ENCODE results near the gene ATP23. TPM values are rescaled to one million over a fixed set of nuclear protein-coding genes. Genes with fewer than 3 reads are reported as not detected.

The ATP23 gene
- total RNA-seq, 1 experiment from 2014 or later: 9.1 TPM

DNA sequence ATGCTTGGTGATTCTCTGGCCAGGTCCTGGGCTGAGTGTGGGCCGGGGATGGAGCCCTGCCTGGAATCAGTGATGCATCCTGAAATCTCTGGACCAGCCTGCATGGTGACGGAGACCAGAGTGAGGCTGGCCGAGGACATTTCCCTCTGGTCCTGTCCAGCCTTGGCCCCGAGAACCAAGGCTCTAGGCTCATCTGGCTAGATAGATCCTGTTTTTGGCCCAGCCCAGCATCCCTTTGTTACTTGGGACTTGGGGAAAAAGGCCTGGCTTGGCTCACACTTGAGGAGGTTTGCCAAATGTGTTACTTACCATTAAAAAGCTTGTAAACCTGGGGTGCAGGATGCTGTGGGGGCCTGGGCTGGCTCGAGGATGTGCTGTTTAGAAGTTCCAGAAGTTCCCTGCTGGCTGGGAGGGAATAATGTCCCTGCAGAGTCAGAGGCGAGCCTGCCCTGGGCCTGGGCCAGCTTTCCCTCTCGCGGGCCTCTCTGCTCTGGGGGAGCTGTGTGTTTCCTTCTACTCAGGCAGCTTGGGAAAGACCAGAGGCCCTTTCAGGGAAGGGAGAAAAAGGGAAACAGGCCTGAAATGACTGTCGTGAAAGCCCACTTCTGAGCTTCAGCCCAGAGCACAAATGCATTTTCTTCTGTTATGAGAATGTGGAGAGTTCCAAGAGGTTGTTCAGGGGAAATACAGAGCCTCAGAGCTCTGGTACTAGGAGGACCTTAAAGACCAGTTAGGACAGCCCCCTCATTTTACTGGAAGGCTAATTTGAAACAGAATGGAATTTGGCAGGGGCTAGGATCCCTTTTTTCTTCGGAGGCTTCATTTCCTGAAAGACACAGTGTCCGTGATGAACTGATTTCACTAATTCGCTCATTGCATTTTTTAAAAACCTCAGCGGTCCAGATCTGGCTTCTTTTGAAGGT is 47.7 kb upstream of the ATP23 start:
- Histone ChIP-seq H3K9me3 (ENCODE audit: control insufficient read depth in 1 of 2, insufficient read depth in 1 of 2, low read depth in 1 of 2, low read length in 2 of 2) (no peaks in the 10 kb centered on the region), H3K4me1 (ENCODE audit: control insufficient read depth in 1 of 2, insufficient read depth in 2 of 2, low read length in 2 of 2) (peaks cover 0 to 17% of the 10 kb centered on the region in 2 experiments; a peak in 3 of 4 replicates), H3K9me2 (ENCODE audit: insufficient read depth) (no peaks in the 10 kb centered on the region), H4K20me1 (ENCODE audit: insufficient read depth) (no peaks in the 10 kb centered on the region), H3K9ac (ENCODE audit: low read length) (no peak overlapping the region), H3K4me2 (ENCODE audit: low read length) (no peak overlapping the region), H3K79me2 (ENCODE audit: insufficient read depth, low read length) (no peaks in the 10 kb centered on the region), H3K4me3 (replicated peaks in 1 of 2; ENCODE audit: low read depth in 1 of 2, low read length in 2 of 2) (no peak overlapping the region), H3K27ac (ENCODE audit: low read depth, low read length) (no peak overlapping the region), H2AFZ (ENCODE audit: low read depth, low read length, poor library complexity, severe bottlenecking) (no peak overlapping the region), H3K36me3 (ENCODE audit: control insufficient read depth in 1 of 2, insufficient read depth in 2 of 2, low read length in 2 of 2) (no peaks in the 10 kb centered on the region), H3K27me3 (ENCODE audit: insufficient read depth, low read length) (no peaks in the 10 kb centered on the region)
- ATAC-seq: no peak
- intact Hi-C loops (cut with micrococcal nuclease): no loop called here
- ChIA-PET RAD21 (ENCODE audit: low non-redundant PET in 1 of 2, low total read pairs in 2 of 2, uncharacterized antibody in 2 of 2, unreplicated experiment in 2 of 2) (no interaction called here), CTCF (interaction anchor here (0.8 kb wide), 1 partner anchor 10 kb away, joined by 3 read pairs; no protein-coding TSS in a partner anchor), POLR2A (no interaction called here)
- no TSS peak for BruUV-seq (replicated peaks)
- DNase-seq (ENCODE audit: low read depth, low spot score): no peak
- no peak for TF ChIP-seq SIN3A (IDR thresholded peaks at IDR 0.05; ENCODE audit: low read depth)
- no peak for TF ChIP-seq EZH2 (IDR thresholded peaks at IDR 0.05)
- TF ChIP-seq SRF (IDR thresholded peaks at IDR 0.05; ENCODE audit: low read depth): no peak
- TF ChIP-seq, protein P1, sequence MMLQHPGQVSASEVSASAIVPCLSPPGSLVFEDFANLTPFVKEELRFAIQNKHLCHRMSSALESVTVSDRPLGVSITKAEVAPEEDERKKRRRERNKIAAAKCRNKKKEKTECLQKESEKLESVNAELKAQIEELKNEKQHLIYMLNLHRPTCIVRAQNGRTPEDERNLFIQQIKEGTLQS (IDR thresholded peaks at IDR 0.05): no peak
- TF ChIP-seq EGR1 (IDR thresholded peaks at IDR 0.05; ENCODE audit: low read depth): no peak
- no peak for TF ChIP-seq CEBPB (IDR thresholded peaks at IDR 0.05; ENCODE audit: low read depth)
- no peak for TF ChIP-seq CTCF (IDR thresholded peaks at IDR 0.05 in 2 of 3, conservative IDR thresholded peaks at IDR 0.05 in 1 of 3; ENCODE audit: borderline replicate concordance in 1 of 3, insufficient read depth in 1 of 3, low read depth in 2 of 3, low read length in 2 of 3)
- no peak for TF ChIP-seq POLR2AphosphoS5 (IDR thresholded peaks at IDR 0.05; ENCODE audit: low read depth, low read length)
- TF ChIP-seq TCF7L2 (IDR thresholded peaks at IDR 0.05; ENCODE audit: borderline replicate concordance, extremely low read depth, insufficient read depth, insufficient read length): no peak
- no peak for TF ChIP-seq EZH2phosphoT487 (IDR thresholded peaks at IDR 0.05; ENCODE audit: borderline replicate concordance)
- no peak for TF ChIP-seq YY1 (IDR thresholded peaks at IDR 0.05; ENCODE audit: extremely low read depth, insufficient replicate concordance, low read depth, low read length)
- no peak for TF ChIP-seq MAX (IDR thresholded peaks at IDR 0.05)
- no peak for TF ChIP-seq SP1 (IDR thresholded peaks at IDR 0.05; ENCODE audit: low read depth)
- no peak for TF ChIP-seq ZNF274 (IDR thresholded peaks at IDR 0.05; ENCODE audit: low read depth, low read length)
- no peak for TF ChIP-seq ELF1 (IDR thresholded peaks at IDR 0.05; ENCODE audit: borderline replicate concordance, low read depth)
- TF ChIP-seq ZFX (IDR thresholded peaks at IDR 0.05): no peak
- TF ChIP-seq RAD21 (IDR thresholded peaks at IDR 0.05; ENCODE audit: low read depth): no peak
- TF ChIP-seq, protein P2, sequence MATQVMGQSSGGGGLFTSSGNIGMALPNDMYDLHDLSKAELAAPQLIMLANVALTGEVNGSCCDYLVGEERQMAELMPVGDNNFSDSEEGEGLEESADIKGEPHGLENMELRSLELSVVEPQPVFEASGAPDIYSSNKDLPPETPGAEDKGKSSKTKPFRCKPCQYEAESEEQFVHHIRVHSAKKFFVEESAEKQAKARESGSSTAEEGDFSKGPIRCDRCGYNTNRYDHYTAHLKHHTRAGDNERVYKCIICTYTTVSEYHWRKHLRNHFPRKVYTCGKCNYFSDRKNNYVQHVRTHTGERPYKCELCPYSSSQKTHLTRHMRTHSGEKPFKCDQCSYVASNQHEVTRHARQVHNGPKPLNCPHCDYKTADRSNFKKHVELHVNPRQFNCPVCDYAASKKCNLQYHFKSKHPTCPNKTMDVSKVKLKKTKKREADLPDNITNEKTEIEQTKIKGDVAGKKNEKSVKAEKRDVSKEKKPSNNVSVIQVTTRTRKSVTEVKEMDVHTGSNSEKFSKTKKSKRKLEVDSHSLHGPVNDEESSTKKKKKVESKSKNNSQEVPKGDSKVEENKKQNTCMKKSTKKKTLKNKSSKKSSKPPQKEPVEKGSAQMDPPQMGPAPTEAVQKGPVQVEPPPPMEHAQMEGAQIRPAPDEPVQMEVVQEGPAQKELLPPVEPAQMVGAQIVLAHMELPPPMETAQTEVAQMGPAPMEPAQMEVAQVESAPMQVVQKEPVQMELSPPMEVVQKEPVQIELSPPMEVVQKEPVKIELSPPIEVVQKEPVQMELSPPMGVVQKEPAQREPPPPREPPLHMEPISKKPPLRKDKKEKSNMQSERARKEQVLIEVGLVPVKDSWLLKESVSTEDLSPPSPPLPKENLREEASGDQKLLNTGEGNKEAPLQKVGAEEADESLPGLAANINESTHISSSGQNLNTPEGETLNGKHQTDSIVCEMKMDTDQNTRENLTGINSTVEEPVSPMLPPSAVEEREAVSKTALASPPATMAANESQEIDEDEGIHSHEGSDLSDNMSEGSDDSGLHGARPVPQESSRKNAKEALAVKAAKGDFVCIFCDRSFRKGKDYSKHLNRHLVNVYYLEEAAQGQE (IDR thresholded peaks at IDR 0.05; ENCODE audit: low read depth): no peak
- no peak for TF ChIP-seq POLR2A (IDR thresholded peaks at IDR 0.05; ENCODE audit: borderline replicate concordance, extremely low read depth, insufficient read depth, insufficient read length)
